ENCODE data around the gene PBX2. TPM values are rescaled to one million over a fixed set of nuclear protein-coding genes. Genes with fewer than 3 reads are reported as not detected.
"Not testable (repeated sequence)": the region's sequence is repeated elsewhere in the genome, so short reads cannot be mapped to it uniquely, and the experiment has no call there.

Gene PBX2
- total RNA-seq, 4 donors from 2014 or later = 55.0 to 75.0 (median 61.9) TPM

DNA sequence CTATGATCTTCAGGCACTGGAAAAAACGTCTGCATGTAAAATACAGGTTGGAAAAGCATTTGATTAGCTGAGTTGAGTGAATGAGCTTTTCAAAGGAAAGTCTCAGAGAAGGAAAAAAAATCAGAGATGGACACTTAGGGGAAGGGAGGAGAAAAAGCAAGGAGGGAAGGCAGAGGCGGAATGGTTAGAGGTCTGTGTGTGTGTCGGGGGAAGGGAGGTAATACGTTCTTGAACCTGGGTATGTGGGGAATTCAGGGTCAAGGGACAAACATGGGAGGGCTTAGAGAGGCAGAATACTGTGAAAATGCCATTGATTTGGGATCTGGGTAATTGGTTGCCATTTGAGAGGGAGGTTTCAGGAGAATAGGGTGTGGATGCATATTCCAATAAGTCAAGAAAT is 43.3 kb downstream of the PBX2 start:
- DNase-seq (ENCODE audit: low spot score in 2 of 2) = no peak
- Histone ChIP-seq H3K36me3 (peaks cover 0 to 10% (median 0%) of the 10 kb centered on the region in 3 donors), H3K4me1 (peaks cover 0 to 22% (median 6%) of the 10 kb centered on the region in 4 donors), H3K27ac (no peak overlapping the region), H3K4me3 (no peak overlapping the region), H3K27me3 (no peaks in the 10 kb centered on the region), H3K9me3 (no peaks in the 10 kb centered on the region)
- 35 to 39% methylated on average over 4 of the region's 4 CpGs for whole genome bisulfite sequencing, 2 donors
- no peak for TF ChIP-seq POLR2A (IDR thresholded peaks at IDR 0.05)
- TF ChIP-seq EP300 (IDR thresholded peaks at IDR 0.05) = no peak
- TF ChIP-seq, protein P1, sequence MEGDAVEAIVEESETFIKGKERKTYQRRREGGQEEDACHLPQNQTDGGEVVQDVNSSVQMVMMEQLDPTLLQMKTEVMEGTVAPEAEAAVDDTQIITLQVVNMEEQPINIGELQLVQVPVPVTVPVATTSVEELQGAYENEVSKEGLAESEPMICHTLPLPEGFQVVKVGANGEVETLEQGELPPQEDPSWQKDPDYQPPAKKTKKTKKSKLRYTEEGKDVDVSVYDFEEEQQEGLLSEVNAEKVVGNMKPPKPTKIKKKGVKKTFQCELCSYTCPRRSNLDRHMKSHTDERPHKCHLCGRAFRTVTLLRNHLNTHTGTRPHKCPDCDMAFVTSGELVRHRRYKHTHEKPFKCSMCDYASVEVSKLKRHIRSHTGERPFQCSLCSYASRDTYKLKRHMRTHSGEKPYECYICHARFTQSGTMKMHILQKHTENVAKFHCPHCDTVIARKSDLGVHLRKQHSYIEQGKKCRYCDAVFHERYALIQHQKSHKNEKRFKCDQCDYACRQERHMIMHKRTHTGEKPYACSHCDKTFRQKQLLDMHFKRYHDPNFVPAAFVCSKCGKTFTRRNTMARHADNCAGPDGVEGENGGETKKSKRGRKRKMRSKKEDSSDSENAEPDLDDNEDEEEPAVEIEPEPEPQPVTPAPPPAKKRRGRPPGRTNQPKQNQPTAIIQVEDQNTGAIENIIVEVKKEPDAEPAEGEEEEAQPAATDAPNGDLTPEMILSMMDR (IDR thresholded peaks at IDR 0.05) = no peak

DNA sequence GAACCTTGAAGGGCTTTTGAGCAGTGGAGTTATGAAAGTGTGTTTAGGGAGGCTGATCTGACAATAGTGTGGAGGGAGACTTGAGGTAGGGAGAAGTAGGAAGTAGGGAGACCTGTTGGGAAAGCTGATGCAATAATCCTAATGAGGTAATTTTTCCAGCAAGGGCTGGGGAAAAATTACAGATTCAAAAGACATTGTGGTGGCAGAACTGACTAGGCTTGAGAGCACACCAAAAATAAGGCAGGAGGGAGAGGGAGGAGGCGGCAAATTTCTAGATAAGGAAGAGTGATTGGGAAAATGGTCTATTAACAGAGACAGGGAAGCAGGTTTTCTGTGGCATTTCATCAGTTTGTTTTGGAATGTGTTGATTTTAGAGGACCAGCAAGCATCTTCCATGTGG is 43.7 kb downstream of the PBX2 start:
- no peak overlapping the region for H3K4me3 ChIP-seq
- no peaks in the 10 kb centered on the region for H3K9me3 ChIP-seq
- H3K4me1 ChIP-seq = peaks cover 0 to 19% (median 6%) of the 10 kb centered on the region in 4 donors
- DNase-seq (ENCODE audit: low spot score in 2 of 2) = no peak
- WGBS, 2 donors = 84 to 86% methylated on average over 1 of the region's 1 CpG
- H3K36me3 ChIP-seq = peaks cover 0 to 10% (median 0%) of the 10 kb centered on the region in 3 donors
- TF ChIP-seq POLR2A (IDR thresholded peaks at IDR 0.05) = no peak
- TF ChIP-seq, protein P1 (IDR thresholded peaks at IDR 0.05) = no peak
- TF ChIP-seq EP300 (IDR thresholded peaks at IDR 0.05) = no peak
- H3K27ac ChIP-seq = no peak overlapping the region
- no peaks in the 10 kb centered on the region for H3K27me3 ChIP-seq

DNA sequence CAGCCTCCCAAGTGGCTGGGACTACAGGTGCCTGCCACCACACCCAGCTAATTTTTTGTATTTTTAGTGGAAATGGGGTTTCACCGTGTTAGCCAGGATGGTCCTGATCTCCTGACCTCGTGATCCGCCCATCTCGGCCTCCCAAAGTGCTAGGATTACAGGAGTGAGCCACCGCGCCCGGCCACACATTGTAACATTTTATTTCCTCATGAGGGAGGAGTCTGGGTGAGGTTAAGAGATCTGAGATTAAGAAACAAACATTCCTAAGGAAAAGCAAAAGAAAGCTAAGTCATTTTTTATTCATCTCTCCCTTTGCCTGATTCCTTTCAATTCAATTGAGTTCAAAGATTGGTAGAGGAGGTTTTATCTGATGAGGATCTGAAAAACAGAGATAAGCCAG is 45.8 kb downstream of the PBX2 start:
- DNase-seq (ENCODE audit: low spot score in 2 of 2); H3K4me1 ChIP-seq; H3K27me3 ChIP-seq; H3K4me3 ChIP-seq; H3K36me3 ChIP-seq; H3K27ac ChIP-seq; H3K9me3 ChIP-seq: not testable (repeated sequence)
- WGBS, 2 donors = 69 to 84% methylated on average over 7 of the region's 7 CpGs

DNA sequence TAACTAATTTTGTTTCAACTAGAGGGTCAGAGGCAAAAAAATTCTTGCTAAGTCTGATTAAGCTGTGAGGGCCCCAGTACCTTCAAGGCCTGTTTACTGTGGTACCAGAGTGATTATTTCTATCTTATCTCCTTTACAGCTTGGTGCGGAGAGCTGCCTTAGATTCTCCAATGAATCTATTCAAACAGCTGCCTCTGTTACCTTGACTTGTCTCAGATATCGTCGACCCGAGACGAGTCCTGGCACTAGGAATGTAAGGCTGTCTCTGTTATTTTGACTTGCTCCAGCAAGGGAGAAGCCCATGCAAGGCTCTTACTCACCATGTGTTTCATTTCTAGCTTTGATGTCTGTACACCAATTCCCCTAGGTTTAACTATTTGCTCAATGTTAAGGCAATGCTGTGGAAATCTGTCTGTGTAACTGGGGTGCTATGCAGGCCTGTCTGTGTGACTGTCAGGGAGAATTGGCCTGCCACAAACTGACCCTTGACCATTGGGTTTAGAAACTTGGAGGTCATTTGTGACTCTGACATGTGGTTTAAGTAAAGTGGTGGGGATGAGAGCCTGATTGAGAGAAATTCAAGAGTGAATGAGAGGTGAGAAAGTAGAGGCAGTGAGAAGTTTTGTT is 49.5 kb downstream of the PBX2 start:
- H3K4me1 ChIP-seq = peaks cover 0 to 3% (median 0%) of the 10 kb centered on the region in 4 donors
- H3K27me3 ChIP-seq = no peaks in the 10 kb centered on the region
- TF ChIP-seq EP300 (IDR thresholded peaks at IDR 0.05) = no peak
- TF ChIP-seq POLR2A (IDR thresholded peaks at IDR 0.05) = no peak
- TF ChIP-seq, protein P1 (IDR thresholded peaks at IDR 0.05) = no peak
- H3K4me3 ChIP-seq = no peak overlapping the region
- H3K27ac ChIP-seq = no peak overlapping the region
- WGBS, 2 donors = 80 to 82% methylated on average over 5 of the region's 5 CpGs
- H3K36me3 ChIP-seq = no peaks in the 10 kb centered on the region
- DNase-seq (ENCODE audit: low spot score in 2 of 2) = no peak
- no peaks in the 10 kb centered on the region for H3K9me3 ChIP-seq

DNA sequence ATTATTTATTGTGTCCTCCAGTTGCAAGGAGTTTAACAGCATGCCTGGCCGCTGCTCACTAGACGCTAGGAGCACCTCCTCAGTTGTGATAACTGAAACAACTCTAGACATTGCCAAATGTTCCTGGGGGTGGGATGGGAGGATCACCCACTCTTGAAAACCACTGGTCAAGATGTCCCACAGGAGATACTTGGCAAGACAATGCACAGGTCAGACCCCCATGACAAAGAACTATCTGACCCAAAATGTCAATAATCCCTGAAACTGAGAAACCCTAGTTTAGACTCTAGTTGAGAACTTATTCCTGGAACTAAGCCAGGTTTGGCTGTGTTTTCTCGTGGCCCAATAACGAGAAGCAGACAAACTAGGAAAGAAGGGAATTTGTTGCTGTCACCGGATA is 50.4 kb downstream of the PBX2 start:
- no peak for DNase-seq (ENCODE audit: low spot score in 2 of 2)
- Histone ChIP-seq H3K9me3 (no peaks in the 10 kb centered on the region), H3K27ac (no peak overlapping the region), H3K4me1 (peaks cover 0 to 3% (median 0%) of the 10 kb centered on the region in 4 donors), H3K36me3 (no peaks in the 10 kb centered on the region), H3K4me3 (no peak overlapping the region), H3K27me3 (no peaks in the 10 kb centered on the region)
- TF ChIP-seq EP300 (IDR thresholded peaks at IDR 0.05) (no peak), POLR2A (IDR thresholded peaks at IDR 0.05) (no peak)
- TF ChIP-seq, protein P1 (IDR thresholded peaks at IDR 0.05) = no peak
- 54 to 60% methylated on average over 5 of the region's 5 CpGs for WGBS, 2 donors

DNA sequence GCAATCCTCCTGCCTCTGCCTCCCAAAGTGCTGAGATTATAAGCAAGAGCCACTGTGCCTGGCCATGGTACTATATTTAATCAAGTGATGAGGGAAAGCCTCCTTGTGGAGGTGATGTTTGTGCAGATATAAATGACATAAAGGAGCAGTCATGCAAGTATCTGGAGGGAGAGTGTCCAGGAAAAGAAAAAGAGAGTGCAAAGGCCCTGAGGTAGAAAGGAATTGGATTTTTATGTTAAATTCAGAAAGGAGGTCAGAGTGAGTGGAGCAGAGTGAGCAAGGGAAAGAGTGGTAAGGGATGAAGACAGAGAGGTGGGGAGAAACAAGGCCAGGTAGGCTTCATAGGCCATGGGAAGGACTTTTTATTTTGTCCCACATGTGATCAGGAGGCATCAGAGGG is 52.5 kb downstream of the PBX2 start:
- Histone ChIP-seq H3K4me3 (no peak overlapping the region), H3K9me3 (no peaks in the 10 kb centered on the region), H3K36me3 (no peaks in the 10 kb centered on the region), H3K27ac (no peak overlapping the region), H3K27me3 (no peaks in the 10 kb centered on the region), H3K4me1 (peaks cover 0 to 3% (median 0%) of the 10 kb centered on the region in 4 donors)
- DNase-seq (ENCODE audit: low spot score in 2 of 2) = no peak
- TF ChIP-seq POLR2A (IDR thresholded peaks at IDR 0.05) = no peak
- no peak for TF ChIP-seq EP300 (IDR thresholded peaks at IDR 0.05)
- TF ChIP-seq, protein P1 (IDR thresholded peaks at IDR 0.05) = no peak

Measured in tibial nerve (tissue), 4 donors.